Stomach (tissue), 4 donors: ENCODE results near the gene FERMT1.

Experiments
- POLR2A ChIP-seq, 4 donors: fragments of 450-650 bp; IDR thresholded peaks; one replicate each; pipeline ENCODE4 v1.6.1; 2016; ENCODE audit warnings: antibody characterized with exemption in 4 of 4, control low read depth in 2 of 4, mild to moderate bottlenecking in 1 of 4, moderate library complexity in 1 of 4
- TF ChIP-seq, protein P1 (sequence below), 7 experiments: fragments of 450-650 bp in 4 of 7; fragments of 200-600 bp in 3 of 7; sonication (generic) in 3 of 7; IDR thresholded peaks; one replicate each; pipeline ENCODE4 v1.5.1; 2016 to 2019; ENCODE audit warnings: antibody characterized with exemption in 7 of 7, control low read depth in 2 of 7, mild to moderate bottlenecking in 1 of 7

- TF ChIP-seq, protein P1, sequence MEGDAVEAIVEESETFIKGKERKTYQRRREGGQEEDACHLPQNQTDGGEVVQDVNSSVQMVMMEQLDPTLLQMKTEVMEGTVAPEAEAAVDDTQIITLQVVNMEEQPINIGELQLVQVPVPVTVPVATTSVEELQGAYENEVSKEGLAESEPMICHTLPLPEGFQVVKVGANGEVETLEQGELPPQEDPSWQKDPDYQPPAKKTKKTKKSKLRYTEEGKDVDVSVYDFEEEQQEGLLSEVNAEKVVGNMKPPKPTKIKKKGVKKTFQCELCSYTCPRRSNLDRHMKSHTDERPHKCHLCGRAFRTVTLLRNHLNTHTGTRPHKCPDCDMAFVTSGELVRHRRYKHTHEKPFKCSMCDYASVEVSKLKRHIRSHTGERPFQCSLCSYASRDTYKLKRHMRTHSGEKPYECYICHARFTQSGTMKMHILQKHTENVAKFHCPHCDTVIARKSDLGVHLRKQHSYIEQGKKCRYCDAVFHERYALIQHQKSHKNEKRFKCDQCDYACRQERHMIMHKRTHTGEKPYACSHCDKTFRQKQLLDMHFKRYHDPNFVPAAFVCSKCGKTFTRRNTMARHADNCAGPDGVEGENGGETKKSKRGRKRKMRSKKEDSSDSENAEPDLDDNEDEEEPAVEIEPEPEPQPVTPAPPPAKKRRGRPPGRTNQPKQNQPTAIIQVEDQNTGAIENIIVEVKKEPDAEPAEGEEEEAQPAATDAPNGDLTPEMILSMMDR (IDR thresholded peaks at IDR 0.05) = no peak
- no peak for TF ChIP-seq POLR2A (IDR thresholded peaks at IDR 0.05)
These were observed 41.9 kb upstream of the FERMT1 start for GRCh38 chr20:6164421-6165341.
